NCI-H1092 (cell line): ENCODE measurements around the gene HIVEP2.

Source experiments
- DNase-seq: peaks from one replicate; lab custom pipeline; 2025; lab: John Stamatoyannopoulos, UW

The HIVEP2 gene

GRCh38 chr6:142842418-142843261 is 102.3 kb downstream of the HIVEP2 start:
- no peak for DNase-seq

- no peak for DNase-seq
These were observed 103.1 kb downstream of the HIVEP2 start for GRCh38 chr6:142841915-142842314.

GRCh38 chr6:142839686-142840040 is 105.3 kb downstream of the HIVEP2 start:
- DNase-seq, result no peak

- no peak for DNase-seq
These were observed 105.9 kb downstream of the HIVEP2 start for GRCh38 chr6:142838821-142839685.

GRCh38 chr6:142835787-142836535 is 109.0 kb downstream of the HIVEP2 start:
- no peak for DNase-seq

GRCh38 chr6:142834853-142835252 is 110.1 kb downstream of the HIVEP2 start:
- no peak for DNase-seq

- no peak for DNase-seq
These were observed 111.2 kb downstream of the HIVEP2 start for GRCh38 chr6:142833798-142834197.

GRCh38 chr6:142833054-142833453 is 111.9 kb downstream of the HIVEP2 start:
- DNase-seq, result no peak

- no peak for DNase-seq
These were observed 114.2 kb downstream of the HIVEP2 start for GRCh38 chr6:142830807-142831206.

GRCh38 chr6:142830116-142830710 is 114.8 kb downstream of the HIVEP2 start:
- no peak for DNase-seq

GRCh38 chr6:142829556-142829955 is 115.4 kb downstream of the HIVEP2 start:
- DNase-seq, result no peak

GRCh38 chr6:142827991-142828390 is 117.0 kb downstream of the HIVEP2 start:
- no peak for DNase-seq

- no peak for DNase-seq
These were observed 117.6 kb downstream of the HIVEP2 start for GRCh38 chr6:142827369-142827768.

- no peak for DNase-seq
These were observed 119.2 kb downstream of the HIVEP2 start for GRCh38 chr6:142825760-142826159.

GRCh38 chr6:142824426-142824825 is 120.5 kb downstream of the HIVEP2 start:
- no peak for DNase-seq

GRCh38 chr6:142823256-142823902 is 121.6 kb downstream of the HIVEP2 start:
- no peak for DNase-seq

- DNase-seq, result no peak
These were observed 122.1 kb downstream of the HIVEP2 start for GRCh38 chr6:142822842-142823241.

GRCh38 chr6:142822383-142822782 is 122.6 kb downstream of the HIVEP2 start:
- no peak for DNase-seq

- DNase-seq, result no peak
These were observed 123.1 kb downstream of the HIVEP2 start for GRCh38 chr6:142821860-142822259.

GRCh38 chr6:142821164-142821716 is 123.7 kb downstream of the HIVEP2 start:
- DNase-seq, result no peak
